Measurements from ENCODE around the gene ROBO2. TPM values are rescaled to one million over a fixed set of nuclear protein-coding genes. Genes with fewer than 3 reads are reported as not detected.

Gene ROBO2
- polyA plus RNA-seq, 1 of the 3 experiments (the other 2 are of a cell fraction) = not detected

- TF ChIP-seq TCF12 (IDR thresholded peaks at IDR 0.05) = no peak
- TF ChIP-seq EP300 (IDR thresholded peaks at IDR 0.05; ENCODE audit: borderline replicate concordance in 1 of 2, low read depth in 1 of 2, low read length in 1 of 2) = no peak
- TF ChIP-seq RXRA (IDR thresholded peaks at IDR 0.05; ENCODE audit: borderline replicate concordance, low read depth) = no peak
- TF ChIP-seq PBX3 (IDR thresholded peaks at IDR 0.05) = no peak
- no peak for TF ChIP-seq RFX5 (IDR thresholded peaks at IDR 0.05; ENCODE audit: low read length)
- TF ChIP-seq CTCF (IDR thresholded peaks at IDR 0.05) = peak; percentile 59
- TF ChIP-seq ELF1 (IDR thresholded peaks at IDR 0.05) = no peak
- no peak for TF ChIP-seq TEAD4 (IDR thresholded peaks at IDR 0.05; ENCODE audit: borderline replicate concordance, insufficient read depth)
- no peak for TF ChIP-seq MXI1 (IDR thresholded peaks at IDR 0.05; ENCODE audit: low read depth, low read length)
- no peak for TF ChIP-seq FOSL2 (IDR thresholded peaks at IDR 0.05; ENCODE audit: borderline replicate concordance, low read depth)
- peak; percentile 69 for TF ChIP-seq RAD21 (IDR thresholded peaks at IDR 0.05; ENCODE audit: low read length)
- TF ChIP-seq FOXJ3 (CRISPR knock-in tag; IDR thresholded peaks at IDR 0.05) = no peak
- no peak for TF ChIP-seq SIN3A (IDR thresholded peaks at IDR 0.05; ENCODE audit: borderline replicate concordance, low read depth, low read length)
- TF ChIP-seq, protein P1, sequence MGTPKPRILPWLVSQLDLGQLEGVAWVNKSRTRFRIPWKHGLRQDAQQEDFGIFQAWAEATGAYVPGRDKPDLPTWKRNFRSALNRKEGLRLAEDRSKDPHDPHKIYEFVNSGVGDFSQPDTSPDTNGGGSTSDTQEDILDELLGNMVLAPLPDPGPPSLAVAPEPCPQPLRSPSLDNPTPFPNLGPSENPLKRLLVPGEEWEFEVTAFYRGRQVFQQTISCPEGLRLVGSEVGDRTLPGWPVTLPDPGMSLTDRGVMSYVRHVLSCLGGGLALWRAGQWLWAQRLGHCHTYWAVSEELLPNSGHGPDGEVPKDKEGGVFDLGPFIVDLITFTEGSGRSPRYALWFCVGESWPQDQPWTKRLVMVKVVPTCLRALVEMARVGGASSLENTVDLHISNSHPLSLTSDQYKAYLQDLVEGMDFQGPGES (IDR thresholded peaks at IDR 0.05; ENCODE audit: low read depth, low read length) = no peak
- TF ChIP-seq NRF1 (IDR thresholded peaks at IDR 0.05; ENCODE audit: low read depth, low read length) = no peak
- TF ChIP-seq CHD2 (IDR thresholded peaks at IDR 0.05; ENCODE audit: low read length, partially characterized antibody) = no peak
- TF ChIP-seq POLR2AphosphoS5 (IDR thresholded peaks at IDR 0.05; ENCODE audit: low read depth, low read length) = no peak
- no peak for TF ChIP-seq JUND (IDR thresholded peaks at IDR 0.05)
- no peak for TF ChIP-seq FOXM1 (IDR thresholded peaks at IDR 0.05; ENCODE audit: low read depth)
- TF ChIP-seq, protein P2, sequence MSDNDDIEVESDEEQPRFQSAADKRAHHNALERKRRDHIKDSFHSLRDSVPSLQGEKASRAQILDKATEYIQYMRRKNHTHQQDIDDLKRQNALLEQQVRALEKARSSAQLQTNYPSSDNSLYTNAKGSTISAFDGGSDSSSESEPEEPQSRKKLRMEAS (IDR thresholded peaks at IDR 0.05; ENCODE audit: low read depth) = no peak
- TF ChIP-seq GABPA (IDR thresholded peaks at IDR 0.05; ENCODE audit: low read depth) = no peak
- TF ChIP-seq NFIC (IDR thresholded peaks at IDR 0.05; ENCODE audit: borderline replicate concordance) = no peak
- TF ChIP-seq YY1 (IDR thresholded peaks at IDR 0.05; ENCODE audit: low read depth) = no peak
- no peak for TF ChIP-seq TAF1 (IDR thresholded peaks at IDR 0.05; ENCODE audit: borderline replicate concordance, low read depth, low read length)
- TF ChIP-seq ZBTB33 (IDR thresholded peaks at IDR 0.05; ENCODE audit: borderline replicate concordance, low read depth) = no peak
- peak; percentile 53; the same call in 1 of the 2 replicates for TF ChIP-seq SMC3 (IDR thresholded peaks at IDR 0.05; ENCODE audit: low read depth, low read length)
- WGBS (ENCODE audit: low lambda C conversion rate) = 64% methylated on average over 6 of the region's 6 CpGs
- H3F3A ChIP-seq (replicated peaks; ENCODE audit: insufficient read depth) = no peaks in the 10 kb centered on the region
- H4K20me1 ChIP-seq (ENCODE audit: insufficient read depth) = no peaks in the 10 kb centered on the region
- no peak overlapping the region for H2AFZ ChIP-seq (ENCODE audit: low read depth)
- H3K36me3 ChIP-seq (replicated peaks in 1 of 2; ENCODE audit: control insufficient read depth in 1 of 2, insufficient read depth in 2 of 2, low read length in 1 of 2) = no peaks in the 10 kb centered on the region
- no peaks in the 10 kb centered on the region for H3K9me2 ChIP-seq
- H3K4me1 ChIP-seq (ENCODE audit: control insufficient read depth in 1 of 2, insufficient read depth in 2 of 2, low read depth in 1 of 2, low read length in 1 of 2) = no peaks in the 10 kb centered on the region
- H3K4me2 ChIP-seq = no peak overlapping the region
- H3K4me3 ChIP-seq (ENCODE audit: low read depth in 2 of 2, low read length in 1 of 2) = no peak overlapping the region; a peak in 1 of 4 replicates
- H3K27ac ChIP-seq (ENCODE audit: low read depth in 2 of 2, low read length in 1 of 2) = no peak overlapping the region
- ChIA-PET CTCF (interaction anchor here (0.6 to 3.6 kb wide), 25 partner anchors 9 to 1300 kb away, joined by 3 to 22 read pairs (median 3); no protein-coding TSS in a partner anchor), POLR2A (no interaction called here)
- no peak overlapping the region for H3K9ac ChIP-seq
- no peaks in the 10 kb centered on the region for H3K79me2 ChIP-seq (ENCODE audit: insufficient read depth)
- DNase-seq = peak; percentile 1
- no peaks in the 10 kb centered on the region for H3K27me3 ChIP-seq (ENCODE audit: insufficient read depth)
- no peaks in the 10 kb centered on the region for H3K9me3 ChIP-seq
Observed at GRCh38 chr3:77348244-77348855, 308.5 kb downstream of the ROBO2 start.

All from SK-N-SH (cell line).